ENCODE results near the gene NTHL1. TPM values are rescaled to one million over a fixed set of nuclear protein-coding genes. Genes with fewer than 3 reads are reported as not detected.

Gene NTHL1
- total and polyA plus RNA-seq, 2 experiments from 2014 or later = 84.6 to 87.9 TPM

DNA sequence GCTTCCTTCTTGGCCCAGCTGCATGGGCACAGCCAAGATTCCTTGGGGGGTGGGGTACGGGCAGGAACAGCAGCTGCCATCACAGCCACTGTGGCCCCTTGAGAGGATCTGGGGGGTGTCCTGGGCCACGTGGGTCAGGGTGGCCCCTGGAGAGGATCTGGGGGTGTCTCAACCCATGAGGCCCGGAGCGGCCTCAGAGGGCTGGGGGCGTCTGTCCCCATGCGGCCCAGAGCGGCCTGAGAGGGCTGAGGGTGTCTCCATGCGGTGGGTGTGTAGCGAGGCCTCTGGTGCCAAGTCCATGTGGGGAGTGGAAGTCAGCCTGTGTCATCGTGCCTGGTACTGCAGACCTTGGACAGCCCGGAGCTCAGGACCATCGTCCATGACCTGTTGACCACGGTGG lies 13.9 kb upstream of the NTHL1 start:
- DNase-seq (ENCODE audit: low spot score) = no peak
- 0 out of 2 replicates have a peak, but pooled peaks cover 4% of the 10 kb centered on the region for H3K36me3 ChIP-seq (ENCODE audit: insufficient read depth)
- TF ChIP-seq, protein P1, sequence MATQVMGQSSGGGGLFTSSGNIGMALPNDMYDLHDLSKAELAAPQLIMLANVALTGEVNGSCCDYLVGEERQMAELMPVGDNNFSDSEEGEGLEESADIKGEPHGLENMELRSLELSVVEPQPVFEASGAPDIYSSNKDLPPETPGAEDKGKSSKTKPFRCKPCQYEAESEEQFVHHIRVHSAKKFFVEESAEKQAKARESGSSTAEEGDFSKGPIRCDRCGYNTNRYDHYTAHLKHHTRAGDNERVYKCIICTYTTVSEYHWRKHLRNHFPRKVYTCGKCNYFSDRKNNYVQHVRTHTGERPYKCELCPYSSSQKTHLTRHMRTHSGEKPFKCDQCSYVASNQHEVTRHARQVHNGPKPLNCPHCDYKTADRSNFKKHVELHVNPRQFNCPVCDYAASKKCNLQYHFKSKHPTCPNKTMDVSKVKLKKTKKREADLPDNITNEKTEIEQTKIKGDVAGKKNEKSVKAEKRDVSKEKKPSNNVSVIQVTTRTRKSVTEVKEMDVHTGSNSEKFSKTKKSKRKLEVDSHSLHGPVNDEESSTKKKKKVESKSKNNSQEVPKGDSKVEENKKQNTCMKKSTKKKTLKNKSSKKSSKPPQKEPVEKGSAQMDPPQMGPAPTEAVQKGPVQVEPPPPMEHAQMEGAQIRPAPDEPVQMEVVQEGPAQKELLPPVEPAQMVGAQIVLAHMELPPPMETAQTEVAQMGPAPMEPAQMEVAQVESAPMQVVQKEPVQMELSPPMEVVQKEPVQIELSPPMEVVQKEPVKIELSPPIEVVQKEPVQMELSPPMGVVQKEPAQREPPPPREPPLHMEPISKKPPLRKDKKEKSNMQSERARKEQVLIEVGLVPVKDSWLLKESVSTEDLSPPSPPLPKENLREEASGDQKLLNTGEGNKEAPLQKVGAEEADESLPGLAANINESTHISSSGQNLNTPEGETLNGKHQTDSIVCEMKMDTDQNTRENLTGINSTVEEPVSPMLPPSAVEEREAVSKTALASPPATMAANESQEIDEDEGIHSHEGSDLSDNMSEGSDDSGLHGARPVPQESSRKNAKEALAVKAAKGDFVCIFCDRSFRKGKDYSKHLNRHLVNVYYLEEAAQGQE (IDR thresholded peaks at IDR 0.05; ENCODE audit: unreplicated experiment) = no peak
- TF ChIP-seq NANOG (IDR thresholded peaks at IDR 0.05; ENCODE audit: borderline replicate concordance) (no peak), STAT1 (IDR thresholded peaks at IDR 0.05; ENCODE audit: unreplicated experiment) (no peak), ZNF114 (CRISPR knock-in tag; IDR thresholded peaks at IDR 0.05) (no peak), ZNF462 (CRISPR knock-in tag; IDR thresholded peaks at IDR 0.05) (no peak), EZH2phosphoT487 (IDR thresholded peaks at IDR 0.05; ENCODE audit: unreplicated experiment) (no peak), POLR2AphosphoS5 (IDR thresholded peaks at IDR 0.05; ENCODE audit: low read depth) (no peak), CTCF (conservative IDR thresholded peaks at IDR 0.05; ENCODE audit: low read depth in 2 of 2) (no peak), JUNB (IDR thresholded peaks at IDR 0.05; ENCODE audit: unreplicated experiment) (no peak), EZH2 (IDR thresholded peaks at IDR 0.05; ENCODE audit: low read depth, unreplicated experiment) (no peak), ETS1 (IDR thresholded peaks at IDR 0.05) (no peak), ZNF331 (CRISPR knock-in tag; IDR thresholded peaks at IDR 0.05; ENCODE audit: low read depth) (no peak), CREB1 (CRISPR knock-in tag; IDR thresholded peaks at IDR 0.05; ENCODE audit: low read depth) (no peak)

More for the DNA sequence above, 13.9 kb upstream of the NTHL1 start:
- Mint-ChIP-seq H3K36me3 (ENCODE audit: low read depth) (peaks cover 17% of the 10 kb centered on the region), H3K27ac (no peak overlapping the region), H3K9me3 (no peaks in the 10 kb centered on the region), H3K4me1 (no peaks in the 10 kb centered on the region), H3K4me3 (no peak overlapping the region), H3K27me3 (ENCODE audit: insufficient read depth, low read depth, poor library complexity) (peaks cover 12% of the 10 kb centered on the region)
- Histone ChIP-seq H3K27ac (ENCODE audit: low read depth) (no peak overlapping the region), H3K79me2 (replicated peaks; ENCODE audit: insufficient read depth) (no peaks in the 10 kb centered on the region), H3K4me3 (no peak overlapping the region), H3F3A (replicated peaks; ENCODE audit: low read depth) (no peaks in the 10 kb centered on the region), H3K4me1 (ENCODE audit: insufficient read depth) (no peaks in the 10 kb centered on the region), H3K9me2 (ENCODE audit: insufficient read depth) (no peaks in the 10 kb centered on the region), H3K27me3 (ENCODE audit: insufficient read depth) (no peaks in the 10 kb centered on the region), H4K20me1 (replicated peaks; ENCODE audit: insufficient read depth) (no peaks in the 10 kb centered on the region; the same call in 1 of the 2 replicates), H2AFZ (no peak overlapping the region), H3K4me2 (no peak overlapping the region)
- no peak for ATAC-seq

Data from GM23338 (cell line).